ENCODE data around the gene ANO5.

The ANO5 gene

DNA sequence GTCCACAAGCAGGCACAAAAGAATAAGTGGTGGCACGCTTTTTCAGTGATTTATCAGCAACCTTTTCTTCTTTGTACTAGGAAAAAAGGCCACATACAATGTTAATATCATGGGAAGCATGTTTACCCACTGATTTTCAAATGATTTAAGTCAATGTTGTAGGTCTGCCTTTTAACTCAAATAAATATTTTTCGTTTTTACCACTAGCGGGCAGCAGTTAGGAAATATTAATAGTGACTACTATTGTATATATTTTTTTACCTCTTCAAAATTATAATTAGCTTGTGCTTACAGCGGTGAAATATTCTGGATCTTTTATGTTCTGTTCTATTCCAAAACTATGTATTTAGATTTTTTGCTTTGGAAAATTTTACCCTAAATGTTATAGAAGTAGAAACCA lies 138.9 kb downstream of the ANO5 start:
- no peak for TF ChIP-seq ZNF211 (tag by site-specific recombination; IDR thresholded peaks at IDR 0.05; ENCODE audit: low read depth)
- no peak for TF ChIP-seq ZNF501 (tag by site-specific recombination; IDR thresholded peaks at IDR 0.05)
- TF ChIP-seq ZNF24 (tag by site-specific recombination; IDR thresholded peaks at IDR 0.05), result no peak
- TF ChIP-seq ZFP3 (tag by site-specific recombination; IDR thresholded peaks at IDR 0.05; ENCODE audit: low read depth), result no peak
- TF ChIP-seq, protein P1, sequence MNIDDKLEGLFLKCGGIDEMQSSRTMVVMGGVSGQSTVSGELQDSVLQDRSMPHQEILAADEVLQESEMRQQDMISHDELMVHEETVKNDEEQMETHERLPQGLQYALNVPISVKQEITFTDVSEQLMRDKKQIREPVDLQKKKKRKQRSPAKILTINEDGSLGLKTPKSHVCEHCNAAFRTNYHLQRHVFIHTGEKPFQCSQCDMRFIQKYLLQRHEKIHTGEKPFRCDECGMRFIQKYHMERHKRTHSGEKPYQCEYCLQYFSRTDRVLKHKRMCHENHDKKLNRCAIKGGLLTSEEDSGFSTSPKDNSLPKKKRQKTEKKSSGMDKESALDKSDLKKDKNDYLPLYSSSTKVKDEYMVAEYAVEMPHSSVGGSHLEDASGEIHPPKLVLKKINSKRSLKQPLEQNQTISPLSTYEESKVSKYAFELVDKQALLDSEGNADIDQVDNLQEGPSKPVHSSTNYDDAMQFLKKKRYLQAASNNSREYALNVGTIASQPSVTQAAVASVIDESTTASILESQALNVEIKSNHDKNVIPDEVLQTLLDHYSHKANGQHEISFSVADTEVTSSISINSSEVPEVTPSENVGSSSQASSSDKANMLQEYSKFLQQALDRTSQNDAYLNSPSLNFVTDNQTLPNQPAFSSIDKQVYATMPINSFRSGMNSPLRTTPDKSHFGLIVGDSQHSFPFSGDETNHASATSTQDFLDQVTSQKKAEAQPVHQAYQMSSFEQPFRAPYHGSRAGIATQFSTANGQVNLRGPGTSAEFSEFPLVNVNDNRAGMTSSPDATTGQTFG (tag by site-specific recombination; IDR thresholded peaks at IDR 0.05; ENCODE audit: borderline replicate concordance), result no peak
- no peaks in the 10 kb centered on the region for H3K4me1 ChIP-seq (ENCODE audit: control insufficient read depth, insufficient read depth, low read length)
- no peak overlapping the region for H3K27ac ChIP-seq (ENCODE audit: extremely low read depth, low read depth, low read length)
- no peaks in the 10 kb centered on the region for H3K36me3 ChIP-seq (ENCODE audit: control insufficient read depth in 2 of 2, insufficient read depth in 1 of 2, low read length in 2 of 2)
- ChIA-PET POLR2A (no interaction called here), CTCF (interaction anchor here (0.7 to 1.3 kb wide), 2 partner anchors 13 to 456 kb away, joined by 3 read pairs; no protein-coding TSS in a partner anchor)
- no peaks in the 10 kb centered on the region for H3K9me3 ChIP-seq (ENCODE audit: control insufficient read depth, insufficient read depth, low read depth, low read length)
- H3K4me3 ChIP-seq (ENCODE audit: low read depth, low read length), result no peak overlapping the region
